ENCODE results near the gene STIP1. TPM values are rescaled to one million over a fixed set of nuclear protein-coding genes. Genes with fewer than 3 reads are reported as not detected.

The STIP1 gene
- total and polyA plus RNA-seq, 2 of the 8 experiments (the other 6 are each of a cell fraction or from before 2014, with no cell fraction given), result 140 to 329 TPM

DNA sequence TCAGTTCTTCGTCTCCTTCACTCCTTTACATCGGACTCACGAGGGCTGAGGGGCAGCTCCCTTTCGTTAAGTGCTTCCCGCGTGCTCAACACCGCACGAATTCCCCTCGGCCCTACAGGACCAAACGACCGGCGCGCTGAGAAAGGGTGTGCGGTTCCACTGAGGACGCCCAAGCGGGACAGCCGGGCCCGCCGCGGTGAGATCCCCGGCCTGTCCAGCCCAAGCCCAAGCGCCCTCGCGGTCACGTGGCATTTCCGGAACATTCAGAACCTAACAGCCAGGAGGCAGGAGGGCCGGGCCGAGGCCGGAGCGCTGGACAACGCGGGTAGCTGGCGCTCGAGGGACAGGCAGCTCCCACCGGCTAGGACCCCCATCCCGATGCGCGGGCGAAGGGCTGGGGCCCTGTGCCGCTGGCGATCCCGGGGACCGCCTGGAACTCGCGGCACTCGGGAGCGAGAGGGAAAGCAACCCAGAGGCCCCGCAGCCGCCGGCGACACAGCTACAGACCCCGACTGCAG is 737 bp upstream of the STIP1 start (continued):
- TF ChIP-seq HDAC2 (IDR thresholded peaks at IDR 0.05; ENCODE audit: borderline replicate concordance in 1 of 2, low read depth in 2 of 2, low read length in 2 of 2) (no peak), SAP30 (IDR thresholded peaks at IDR 0.05; ENCODE audit: insufficient read depth, insufficient replicate concordance, low read length) (no peak), SIX5 (IDR thresholded peaks at IDR 0.05; ENCODE audit: low read depth, low read length) (no peak), POLR2A (IDR thresholded peaks at IDR 0.05; ENCODE audit: control extremely low read depth in 1 of 2, low read depth in 2 of 2, low read length in 2 of 2) (peak; percentile 95 to 96), BRCA1 (IDR thresholded peaks at IDR 0.05; ENCODE audit: low read depth, low read length) (no peak), NRF1 (IDR thresholded peaks at IDR 0.05; ENCODE audit: low read depth, low read length) (no peak; the same call in 1 of the 2 replicates), CBX8 (IDR thresholded peaks at IDR 0.05; ENCODE audit: borderline replicate concordance, low read depth, low read length) (no peak), HDAC6 (IDR thresholded peaks at IDR 0.05; ENCODE audit: low read depth, low read length) (no peak), CBX5 (IDR thresholded peaks at IDR 0.05; ENCODE audit: low read depth, low read length) (no peak), KDM4A (IDR thresholded peaks at IDR 0.05; ENCODE audit: low read depth, low read length, severe bottlenecking) (peak; percentile 42), PHF8 (conservative IDR thresholded peaks at IDR 0.05; ENCODE audit: low read depth, low read length) (peak; percentile 97), RAD21 (IDR thresholded peaks at IDR 0.05 in 1 of 2, conservative IDR thresholded peaks at IDR 0.05 in 1 of 2; ENCODE audit: low read depth in 2 of 2, low read length in 2 of 2) (0 out of 4 replicates have a peak, but pooled peaks of 1 of the 2 experiments have one; percentile 16), YY1 (IDR thresholded peaks at IDR 0.05; ENCODE audit: low read depth, low read length) (no peak), TBP (IDR thresholded peaks at IDR 0.05; ENCODE audit: low read depth, low read length) (peak; percentile 97; the same call in 1 of the 2 replicates), SUZ12 (IDR thresholded peaks at IDR 0.05; ENCODE audit: low read length) (no peak), SP2 (IDR thresholded peaks at IDR 0.05; ENCODE audit: low read length) (no peak), NANOG (IDR thresholded peaks at IDR 0.05; ENCODE audit: insufficient read depth, low read depth, low read length, poor library complexity, severe bottlenecking) (no peak), MAFK (IDR thresholded peaks at IDR 0.05; ENCODE audit: low read depth, low read length) (no peak), RFX5 (IDR thresholded peaks at IDR 0.05; ENCODE audit: borderline replicate concordance, low read depth, low read length) (no peak), FOSL1 (IDR thresholded peaks at IDR 0.05; ENCODE audit: insufficient read depth, low read depth, low read length) (no peak), TEAD4 (IDR thresholded peaks at IDR 0.05; ENCODE audit: low read depth, low read length) (no peak), EGR1 (IDR thresholded peaks at IDR 0.05; ENCODE audit: borderline replicate concordance, low read depth, low read length) (peak; percentile 35; the same call in 1 of the 2 replicates), EP300 (IDR thresholded peaks at IDR 0.05; ENCODE audit: borderline replicate concordance in 1 of 2, low read depth in 2 of 2, low read length in 2 of 2) (no peak), KDM5A (IDR thresholded peaks at IDR 0.05; ENCODE audit: low read length) (no peak)
- TF ChIP-seq, protein P1, sequence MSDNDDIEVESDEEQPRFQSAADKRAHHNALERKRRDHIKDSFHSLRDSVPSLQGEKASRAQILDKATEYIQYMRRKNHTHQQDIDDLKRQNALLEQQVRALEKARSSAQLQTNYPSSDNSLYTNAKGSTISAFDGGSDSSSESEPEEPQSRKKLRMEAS (IDR thresholded peaks at IDR 0.05), result peak; percentile 94

Measured in H1 (cell line).